LHCN-M2 (cell line): Measurements from ENCODE around the gene MEGF11. TPM values are rescaled to one million over a fixed set of nuclear protein-coding genes. Genes with fewer than 3 reads are reported as not detected.

Source experiments
- DNase-seq: peaks from one replicate; pipeline ENCODE4 v3.0.0-alpha.2; 2012; ENCODE audit warnings: low read depth
- total RNA-seq: library from RNA; depleted of rRNA; stranded (reverse); fragments of >200 nt; gene quantifications from 2 replicates; pipeline ENCODE4 v1.2.3, GENCODE V29; 2014; rRNA removed

The MEGF11 gene
- total RNA-seq, 1 experiment from 2014 or later, result not detected

- peak; percentile 14 for DNase-seq
Observed at GRCh38 chr15:65857718-65858402, 395.7 kb downstream of the MEGF11 start.

- DNase-seq, result peak; percentile 51
Observed at GRCh38 chr15:65856821-65857455, 396.6 kb downstream of the MEGF11 start.

GRCh38 chr15:65851981-65852380 lies 401.6 kb downstream of the MEGF11 start:
- no peak for DNase-seq

GRCh38 chr15:65847989-65848388 lies 405.6 kb downstream of the MEGF11 start:
- no peak for DNase-seq

GRCh38 chr15:65845826-65846519 lies 407.6 kb downstream of the MEGF11 start:
- no peak for DNase-seq

Other genes with a start within 250 kb of the MEGF11 start
- 26.9 and 34.8 TPM in 2 replicates for gene DIS3L, start 39.8 kb upstream of the MEGF11 start, total RNA-seq
- 19.6 and 23.2 TPM in 2 replicates for gene TIPIN, start 102.9 kb upstream of the MEGF11 start, total RNA-seq
- gene MAP2K1, start 133.2 kb upstream of the MEGF11 start, total RNA-seq, result 60.5 and 68.4 TPM in 2 replicates
- gene SNAPC5, start 244.0 kb upstream of the MEGF11 start, total RNA-seq, result 14.5 and 17.6 TPM in 2 replicates